SK-N-SH (cell line): ENCODE measurements around the gene HACD4. TPM values are rescaled to one million over a fixed set of nuclear protein-coding genes. Genes with fewer than 3 reads are reported as not detected.

Source experiments
- CTCF ChIA-PET: fragments of 300-600, 350-600 bp; formaldehyde crosslinking; extraction: SDS; loops from one replicate; lab custom pipeline; 2021; lab: Yijun Ruan, JAX
- POLR2A ChIA-PET: fragments of 350-600 bp; sonication (Branson Sonifier 250); formaldehyde crosslinking; extraction: SDS; loops from one replicate; lab custom pipeline; 2020; ENCODE audit warnings: antibody characterized with exemption, inconsistent platforms; lab: Yijun Ruan, JAX
- DNase-seq: peaks from one replicate; pipeline ENCODE4 v3.0.0; 2012
- H2AFZ ChIP-seq: fragments of 200-600 bp; sonication (generic); 2 replicates; pipeline ENCODE4 v1.8.1; 2016; ENCODE audit warnings: antibody characterized with exemption, mild to moderate bottlenecking, low read depth
- H3F3A ChIP-seq: fragments of 200-600 bp; sonication (generic); replicated peaks from 2 replicates; pipeline ENCODE3; 2016; ENCODE audit warnings: antibody characterized with exemption, mild to moderate bottlenecking; ENCODE audit not compliant: insufficient read depth
- H3K27ac ChIP-seq, 2 experiments: fragments of 200-500 bp in 1 of 2; fragments of 200-600 bp in 1 of 2; sonication (Bioruptor generic) in 1 of 2; sonication (generic), shearing (Covaris generic) in 1 of 2; 2 replicates each; pipeline versions ENCODE4 v1.5.1 to v1.6.1; 2014 to 2016; ENCODE audit warnings: low read depth in 2 of 2, inconsistent platforms in 1 of 2, low read length in 1 of 2, mild to moderate bottlenecking in 1 of 2, mixed read lengths in 1 of 2
- H3K27me3 ChIP-seq: fragments of 200-600 bp; sonication (generic), shearing (Covaris generic); 2 replicates; pipeline ENCODE4 v1.6.1; 2016; ENCODE audit warnings: mixed run types; ENCODE audit not compliant: insufficient read depth
- H3K36me3 ChIP-seq, 2 experiments: fragments of 200-500 bp in 1 of 2; fragments of 200-600 bp in 1 of 2; sonication (Bioruptor generic) in 1 of 2; sonication (generic) in 1 of 2; replicated peaks in 1 of 2; 2 replicates each; pipeline versions ENCODE3 to v1.5.1; 2014 to 2016; ENCODE audit warnings: low read length in 1 of 2, mild to moderate bottlenecking in 1 of 2; ENCODE audit not compliant: insufficient read depth in 2 of 2, control insufficient read depth in 1 of 2
- H3K4me1 ChIP-seq, 2 experiments: fragments of 200-500 bp in 1 of 2; fragments of 200-600 bp in 1 of 2; sonication (Bioruptor generic) in 1 of 2; sonication (generic), shearing (Covaris generic) in 1 of 2; 2 replicates each; pipeline versions ENCODE4 v1.5.1 to v1.6.1; 2014 to 2016; ENCODE audit warnings: low read depth in 1 of 2, low read length in 1 of 2, mixed run types in 1 of 2; ENCODE audit not compliant: insufficient read depth in 2 of 2, control insufficient read depth in 1 of 2
- H3K4me2 ChIP-seq: fragments of 200-600 bp; sonication (generic), shearing (Covaris generic); 2 replicates; pipeline ENCODE4 v1.6.1; 2017; ENCODE audit warnings: mixed run types
- H3K4me3 ChIP-seq, 2 experiments: fragments of 200-500 bp in 1 of 2; fragments of 200-600 bp in 1 of 2; sonication (Bioruptor generic) in 1 of 2; sonication (generic), shearing (Covaris generic) in 1 of 2; 2 replicates each; pipeline versions ENCODE4 v1.5.1 to v1.8.1; 2014 to 2016; ENCODE audit warnings: low read depth in 2 of 2, inconsistent platforms in 1 of 2, low read length in 1 of 2, mild to moderate bottlenecking in 1 of 2, mixed read lengths in 1 of 2, moderate library complexity in 1 of 2
- H3K79me2 ChIP-seq: fragments of 200-600 bp; sonication (generic); 2 replicates; pipeline ENCODE4 v1.8.1; 2017; ENCODE audit warnings: mild to moderate bottlenecking; ENCODE audit not compliant: insufficient read depth
- H3K9ac ChIP-seq: fragments of 200-600 bp; sonication (generic); 2 replicates; pipeline ENCODE4 v1.6.1; 2017; ENCODE audit warnings: mixed run types
- H3K9me2 ChIP-seq: fragments of 200-600 bp; sonication (generic); 2 replicates; pipeline ENCODE4 v1.6.1; 2017; ENCODE audit warnings: mixed run types
- H3K9me3 ChIP-seq: fragments of 200-600 bp; sonication (generic); 2 replicates; pipeline ENCODE4 v1.6.1; 2017; ENCODE audit warnings: mixed run types, mild to moderate bottlenecking, moderate library complexity
- H4K20me1 ChIP-seq: fragments of 200-600 bp; sonication (generic); 2 replicates; pipeline ENCODE4 v1.6.1; 2017; ENCODE audit warnings: mild to moderate bottlenecking, mixed run types; ENCODE audit not compliant: insufficient read depth
- ELF1 ChIP-seq: IDR thresholded peaks from 2 replicates; pipeline ENCODE4 v1.4.0; 2012
- FOXM1 ChIP-seq: IDR thresholded peaks from 2 replicates; pipeline ENCODE4 v1.4.0; 2012; ENCODE audit warnings: low read depth, mild to moderate bottlenecking
- GATA2 ChIP-seq: sonication (generic); formaldehyde crosslinking; IDR thresholded peaks from 2 replicates; pipeline ENCODE4 v1.5.0; 2020; ENCODE audit warnings: mild to moderate bottlenecking, missing genetic modification reagents
- MEF2A ChIP-seq: IDR thresholded peaks from 2 replicates; pipeline ENCODE4 v1.4.0; 2012; ENCODE audit warnings: low read depth, borderline replicate concordance
- MXI1 ChIP-seq: IDR thresholded peaks from 2 replicates; pipeline ENCODE4 v1.6.1; 2012; ENCODE audit warnings: mild to moderate bottlenecking, low read depth, low read length, improper control_type of control experiment
- POLR2AphosphoS5 ChIP-seq: IDR thresholded peaks from 2 replicates; pipeline ENCODE4 v1.6.1; 2012; ENCODE audit warnings: low read depth, low read length
- RAD21 ChIP-seq: IDR thresholded peaks from 2 replicates; pipeline ENCODE4 v1.6.1; 2012; ENCODE audit warnings: mild to moderate bottlenecking, low read length
- RCOR1 ChIP-seq: fragments of 150-350 bp; IDR thresholded peaks from 2 replicates; pipeline ENCODE4 v1.6.1; 2017; ENCODE audit warnings: antibody characterized with exemption, low read length
- SIN3A ChIP-seq: IDR thresholded peaks from 2 replicates; pipeline ENCODE4 v1.6.1; 2012; ENCODE audit warnings: low read depth, mild to moderate bottlenecking, low read length, moderate library complexity, borderline replicate concordance
- SMC3 ChIP-seq: IDR thresholded peaks from 2 replicates; pipeline ENCODE4 v1.6.1; 2012; ENCODE audit warnings: low read depth, low read length, improper control_type of control experiment
- TEAD4 ChIP-seq: IDR thresholded peaks from 2 replicates; pipeline ENCODE4 v1.4.0; 2012; ENCODE audit warnings: mild to moderate bottlenecking, borderline replicate concordance; ENCODE audit not compliant: insufficient read depth
- YY1 ChIP-seq: IDR thresholded peaks from 2 replicates; pipeline ENCODE4 v1.4.0; 2012; ENCODE audit warnings: low read depth, mild to moderate bottlenecking
- WGBS: methylation state at CpG from one replicate; pipeline ENCODE4 v1.1.6; 2017; ENCODE audit warnings: low lambda C conversion rate; 5-methylcytosine and 5-hydroxymethylcytosine counted together
- polyA plus RNA-seq, 3 experiments: library from polyadenylated mRNA; depleted of rRNA; stranded (reverse); fragments of >200 nt; gene quantifications; 2 replicates each; pipeline ENCODE4 v1.2.3, GENCODE V29; 2012
- TF ChIP-seq, protein P1 (sequence below): IDR thresholded peaks from 2 replicates; pipeline ENCODE4; 2012
- TF ChIP-seq, protein P2 (sequence below): IDR thresholded peaks from 2 replicates; pipeline ENCODE4 v1.6.1; 2012; ENCODE audit warnings: mild to moderate bottlenecking, low read depth, low read length, moderate library complexity
- TF ChIP-seq, protein P3 (sequence below): fragments of 150-350 bp; IDR thresholded peaks from 2 replicates; pipeline ENCODE4 v1.6.1; 2017; ENCODE audit warnings: antibody characterized with exemption, low read length, low read depth, borderline replicate concordance

HACD4 gene
- polyA plus RNA-seq, 1 of the 3 experiments (the other 2 are of a cell fraction), result under 0.01 TPM

DNA sequence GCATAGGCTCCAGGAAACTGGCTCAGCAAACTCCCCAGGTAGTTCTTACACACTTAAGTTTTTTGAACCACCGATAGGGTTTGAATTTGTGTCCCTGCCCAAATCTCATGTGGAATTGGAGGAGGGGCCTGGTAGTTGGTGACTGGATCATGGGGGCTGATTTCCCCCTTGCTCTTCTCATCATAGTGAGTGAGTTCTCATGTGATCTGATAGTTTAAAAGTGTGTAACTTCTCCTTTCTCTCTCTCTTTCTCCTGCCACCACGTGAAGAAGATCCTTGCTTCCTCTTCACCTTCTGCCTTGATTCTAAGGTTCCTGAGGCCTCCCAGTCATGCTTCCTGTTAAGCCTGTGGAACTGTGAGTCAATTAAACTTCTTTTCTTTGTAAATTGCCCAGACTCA, 22.4 kb upstream of the HACD4 start:
- CTCF ChIA-PET, result no interaction called here
- no peak for DNase-seq

More for the DNA sequence above, 22.4 kb upstream of the HACD4 start:
- Histone ChIP-seq H4K20me1 (no peaks in the 10 kb centered on the region), H3K27ac (no peak overlapping the region), H3F3A (no peaks in the 10 kb centered on the region), H3K36me3 (no peaks in the 10 kb centered on the region), H3K4me1 (no peaks in the 10 kb centered on the region), H3K27me3 (no peaks in the 10 kb centered on the region), H3K4me2 (no peak overlapping the region), H2AFZ (no peak overlapping the region), H3K79me2 (no peaks in the 10 kb centered on the region), H3K9me3 (no peaks in the 10 kb centered on the region), H3K9me2 (no peaks in the 10 kb centered on the region), H3K9ac (no peak overlapping the region), H3K4me3 (no peak overlapping the region)
- WGBS, result 51% methylated on average over 2 of the region's 2 CpGs
- POLR2A ChIA-PET, result no interaction called here
- TF ChIP-seq RAD21, result no peak
- TF ChIP-seq FOXM1, result no peak
- no peak for TF ChIP-seq MEF2A
- no peak for TF ChIP-seq YY1
- TF ChIP-seq SIN3A, result no peak
- TF ChIP-seq SMC3, result no peak
- no peak for TF ChIP-seq ELF1
- no peak for TF ChIP-seq GATA2
- TF ChIP-seq TEAD4, result no peak
- no peak for TF ChIP-seq MXI1
- TF ChIP-seq, protein P1, sequence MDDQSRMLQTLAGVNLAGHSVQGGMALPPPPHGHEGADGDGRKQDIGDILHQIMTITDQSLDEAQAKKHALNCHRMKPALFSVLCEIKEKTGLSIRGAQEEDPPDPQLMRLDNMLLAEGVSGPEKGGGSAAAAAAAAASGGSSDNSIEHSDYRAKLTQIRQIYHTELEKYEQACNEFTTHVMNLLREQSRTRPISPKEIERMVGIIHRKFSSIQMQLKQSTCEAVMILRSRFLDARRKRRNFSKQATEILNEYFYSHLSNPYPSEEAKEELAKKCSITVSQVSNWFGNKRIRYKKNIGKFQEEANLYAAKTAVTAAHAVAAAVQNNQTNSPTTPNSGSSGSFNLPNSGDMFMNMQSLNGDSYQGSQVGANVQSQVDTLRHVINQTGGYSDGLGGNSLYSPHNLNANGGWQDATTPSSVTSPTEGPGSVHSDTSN, result no peak
- TF ChIP-seq, protein P2, sequence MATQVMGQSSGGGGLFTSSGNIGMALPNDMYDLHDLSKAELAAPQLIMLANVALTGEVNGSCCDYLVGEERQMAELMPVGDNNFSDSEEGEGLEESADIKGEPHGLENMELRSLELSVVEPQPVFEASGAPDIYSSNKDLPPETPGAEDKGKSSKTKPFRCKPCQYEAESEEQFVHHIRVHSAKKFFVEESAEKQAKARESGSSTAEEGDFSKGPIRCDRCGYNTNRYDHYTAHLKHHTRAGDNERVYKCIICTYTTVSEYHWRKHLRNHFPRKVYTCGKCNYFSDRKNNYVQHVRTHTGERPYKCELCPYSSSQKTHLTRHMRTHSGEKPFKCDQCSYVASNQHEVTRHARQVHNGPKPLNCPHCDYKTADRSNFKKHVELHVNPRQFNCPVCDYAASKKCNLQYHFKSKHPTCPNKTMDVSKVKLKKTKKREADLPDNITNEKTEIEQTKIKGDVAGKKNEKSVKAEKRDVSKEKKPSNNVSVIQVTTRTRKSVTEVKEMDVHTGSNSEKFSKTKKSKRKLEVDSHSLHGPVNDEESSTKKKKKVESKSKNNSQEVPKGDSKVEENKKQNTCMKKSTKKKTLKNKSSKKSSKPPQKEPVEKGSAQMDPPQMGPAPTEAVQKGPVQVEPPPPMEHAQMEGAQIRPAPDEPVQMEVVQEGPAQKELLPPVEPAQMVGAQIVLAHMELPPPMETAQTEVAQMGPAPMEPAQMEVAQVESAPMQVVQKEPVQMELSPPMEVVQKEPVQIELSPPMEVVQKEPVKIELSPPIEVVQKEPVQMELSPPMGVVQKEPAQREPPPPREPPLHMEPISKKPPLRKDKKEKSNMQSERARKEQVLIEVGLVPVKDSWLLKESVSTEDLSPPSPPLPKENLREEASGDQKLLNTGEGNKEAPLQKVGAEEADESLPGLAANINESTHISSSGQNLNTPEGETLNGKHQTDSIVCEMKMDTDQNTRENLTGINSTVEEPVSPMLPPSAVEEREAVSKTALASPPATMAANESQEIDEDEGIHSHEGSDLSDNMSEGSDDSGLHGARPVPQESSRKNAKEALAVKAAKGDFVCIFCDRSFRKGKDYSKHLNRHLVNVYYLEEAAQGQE, result no peak
- TF ChIP-seq RCOR1, result no peak
- no peak for TF ChIP-seq POLR2AphosphoS5
- TF ChIP-seq, protein P3, sequence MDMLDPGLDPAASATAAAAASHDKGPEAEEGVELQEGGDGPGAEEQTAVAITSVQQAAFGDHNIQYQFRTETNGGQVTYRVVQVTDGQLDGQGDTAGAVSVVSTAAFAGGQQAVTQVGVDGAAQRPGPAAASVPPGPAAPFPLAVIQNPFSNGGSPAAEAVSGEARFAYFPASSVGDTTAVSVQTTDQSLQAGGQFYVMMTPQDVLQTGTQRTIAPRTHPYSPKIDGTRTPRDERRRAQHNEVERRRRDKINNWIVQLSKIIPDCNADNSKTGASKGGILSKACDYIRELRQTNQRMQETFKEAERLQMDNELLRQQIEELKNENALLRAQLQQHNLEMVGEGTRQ, result no peak
- TF ChIP-seq, all 33 proteins: peak for 0
